ENCODE results near the gene DOCK2.

DNA sequence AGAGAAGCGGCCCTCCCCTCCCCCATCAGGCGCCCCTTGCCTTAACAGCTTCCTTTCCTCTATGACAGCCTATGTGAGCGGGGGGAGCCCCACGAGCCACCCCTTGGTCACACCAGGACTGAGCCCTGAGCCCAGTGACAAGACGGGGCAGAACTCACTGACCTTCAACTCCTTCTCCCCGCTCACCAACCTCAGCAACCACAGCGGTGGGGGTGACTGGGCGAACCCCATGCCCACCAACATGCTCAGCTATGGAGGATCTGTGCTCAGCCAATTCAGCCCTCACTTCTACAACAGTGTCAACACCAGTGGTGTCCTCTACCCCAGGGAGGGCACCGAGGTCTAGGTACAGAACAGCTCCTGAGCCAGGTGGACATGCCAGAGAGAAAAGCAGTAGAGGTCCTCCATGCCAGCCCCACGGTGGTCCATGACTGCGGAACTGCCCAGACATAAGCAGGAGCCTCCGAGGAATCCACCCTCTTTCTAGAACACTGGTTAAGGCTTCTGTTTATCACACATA is 471.3 kb downstream of the DOCK2 start:
- TF ChIP-seq, protein P1, sequence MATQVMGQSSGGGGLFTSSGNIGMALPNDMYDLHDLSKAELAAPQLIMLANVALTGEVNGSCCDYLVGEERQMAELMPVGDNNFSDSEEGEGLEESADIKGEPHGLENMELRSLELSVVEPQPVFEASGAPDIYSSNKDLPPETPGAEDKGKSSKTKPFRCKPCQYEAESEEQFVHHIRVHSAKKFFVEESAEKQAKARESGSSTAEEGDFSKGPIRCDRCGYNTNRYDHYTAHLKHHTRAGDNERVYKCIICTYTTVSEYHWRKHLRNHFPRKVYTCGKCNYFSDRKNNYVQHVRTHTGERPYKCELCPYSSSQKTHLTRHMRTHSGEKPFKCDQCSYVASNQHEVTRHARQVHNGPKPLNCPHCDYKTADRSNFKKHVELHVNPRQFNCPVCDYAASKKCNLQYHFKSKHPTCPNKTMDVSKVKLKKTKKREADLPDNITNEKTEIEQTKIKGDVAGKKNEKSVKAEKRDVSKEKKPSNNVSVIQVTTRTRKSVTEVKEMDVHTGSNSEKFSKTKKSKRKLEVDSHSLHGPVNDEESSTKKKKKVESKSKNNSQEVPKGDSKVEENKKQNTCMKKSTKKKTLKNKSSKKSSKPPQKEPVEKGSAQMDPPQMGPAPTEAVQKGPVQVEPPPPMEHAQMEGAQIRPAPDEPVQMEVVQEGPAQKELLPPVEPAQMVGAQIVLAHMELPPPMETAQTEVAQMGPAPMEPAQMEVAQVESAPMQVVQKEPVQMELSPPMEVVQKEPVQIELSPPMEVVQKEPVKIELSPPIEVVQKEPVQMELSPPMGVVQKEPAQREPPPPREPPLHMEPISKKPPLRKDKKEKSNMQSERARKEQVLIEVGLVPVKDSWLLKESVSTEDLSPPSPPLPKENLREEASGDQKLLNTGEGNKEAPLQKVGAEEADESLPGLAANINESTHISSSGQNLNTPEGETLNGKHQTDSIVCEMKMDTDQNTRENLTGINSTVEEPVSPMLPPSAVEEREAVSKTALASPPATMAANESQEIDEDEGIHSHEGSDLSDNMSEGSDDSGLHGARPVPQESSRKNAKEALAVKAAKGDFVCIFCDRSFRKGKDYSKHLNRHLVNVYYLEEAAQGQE (IDR thresholded peaks at IDR 0.05; ENCODE audit: insufficient read depth in 1 of 2, low read depth in 2 of 2, low read length in 2 of 2): no peak
- TF ChIP-seq POLR2AphosphoS5 (IDR thresholded peaks at IDR 0.05; ENCODE audit: low read depth, low read length): no peak
